GM12892 (cell line): ENCODE measurements around the gene THBS3. TPM values are rescaled to one million over a fixed set of nuclear protein-coding genes. Genes with fewer than 3 reads are reported as not detected.

Experiments used
- DNase-seq: peaks from one replicate; pipeline ENCODE4 v3.0.0; 2011; ENCODE audit not compliant: insufficient read length
- FAIRE-seq: peaks from 2 replicates; lab custom pipeline; 2011; peaks lifted over from hg19 to GRCh38; lab: Jason Lieb, UNC
- POLR2A ChIP-seq: IDR thresholded peaks from 2 replicates; pipeline ENCODE4 v1.6.1; 2011; ENCODE audit warnings: low read depth, low read length, control low read depth
- POLR2AphosphoS5 ChIP-seq: IDR thresholded peaks from 2 replicates; pipeline ENCODE4 v1.6.1; 2011; ENCODE audit warnings: low read depth, low read length, control low read depth
- TAF1 ChIP-seq: IDR thresholded peaks from 2 replicates; pipeline ENCODE4 v1.6.1; 2011; ENCODE audit warnings: low read depth, mild to moderate bottlenecking, control low read depth, low read length, borderline replicate concordance
- polyA plus RNA-seq: library from polyadenylated mRNA; unstranded; fragments of >200 nt; gene quantifications from one replicate; pipeline ENCODE4 v1.2.1, GENCODE V29; 2012; ENCODE audit warnings: missing spikeins, inconsistent platforms; ENCODE audit not compliant: missing spikeins

The THBS3 gene
- 7.3 TPM for polyA plus RNA-seq

DNA sequence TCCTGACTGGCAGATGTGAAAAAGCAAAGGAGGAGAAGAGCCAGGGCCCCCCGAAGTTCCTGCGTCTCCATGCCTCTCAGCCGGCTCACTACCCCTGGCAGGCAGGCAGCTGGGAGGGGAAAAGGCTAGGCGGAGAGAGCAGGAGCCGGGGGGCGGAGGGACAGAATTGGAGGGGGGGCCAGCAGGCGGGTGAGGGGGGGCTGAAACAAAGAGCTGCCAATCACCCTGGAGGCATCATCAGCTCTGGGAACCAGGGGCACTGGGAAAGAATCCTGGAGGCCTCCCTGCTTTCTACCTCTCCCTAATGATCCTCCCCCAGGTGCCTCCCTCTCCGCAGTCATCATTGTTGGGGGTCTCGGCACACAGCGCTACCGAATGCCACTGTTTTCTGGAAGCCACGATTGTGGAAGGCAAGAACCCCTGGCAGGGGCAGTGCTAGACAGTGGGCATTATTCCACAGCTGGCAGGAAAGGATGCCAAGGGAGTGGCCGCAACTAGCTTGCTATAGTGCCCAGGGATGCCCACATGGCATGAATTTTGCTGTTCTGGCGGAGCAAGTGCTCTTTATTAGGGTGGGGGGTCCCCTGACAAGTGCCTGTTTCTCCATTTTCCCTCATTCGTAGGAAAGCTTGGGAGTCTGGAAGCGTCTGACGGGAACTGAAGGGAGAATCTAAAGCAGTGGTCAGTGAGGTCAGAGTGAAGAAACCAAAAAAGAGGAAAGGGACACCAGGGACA, at the start of gene THBS3:
THBS3 (minus strand) TSS at position 92 of the 735 bp plus-strand sequence; CDS start at position 71, 21 bp downstream.
- TF ChIP-seq TAF1 (no peak), POLR2A (no peak), POLR2AphosphoS5 (no peak)
- no peak for FAIRE-seq
- no peak for DNase-seq

DNA sequence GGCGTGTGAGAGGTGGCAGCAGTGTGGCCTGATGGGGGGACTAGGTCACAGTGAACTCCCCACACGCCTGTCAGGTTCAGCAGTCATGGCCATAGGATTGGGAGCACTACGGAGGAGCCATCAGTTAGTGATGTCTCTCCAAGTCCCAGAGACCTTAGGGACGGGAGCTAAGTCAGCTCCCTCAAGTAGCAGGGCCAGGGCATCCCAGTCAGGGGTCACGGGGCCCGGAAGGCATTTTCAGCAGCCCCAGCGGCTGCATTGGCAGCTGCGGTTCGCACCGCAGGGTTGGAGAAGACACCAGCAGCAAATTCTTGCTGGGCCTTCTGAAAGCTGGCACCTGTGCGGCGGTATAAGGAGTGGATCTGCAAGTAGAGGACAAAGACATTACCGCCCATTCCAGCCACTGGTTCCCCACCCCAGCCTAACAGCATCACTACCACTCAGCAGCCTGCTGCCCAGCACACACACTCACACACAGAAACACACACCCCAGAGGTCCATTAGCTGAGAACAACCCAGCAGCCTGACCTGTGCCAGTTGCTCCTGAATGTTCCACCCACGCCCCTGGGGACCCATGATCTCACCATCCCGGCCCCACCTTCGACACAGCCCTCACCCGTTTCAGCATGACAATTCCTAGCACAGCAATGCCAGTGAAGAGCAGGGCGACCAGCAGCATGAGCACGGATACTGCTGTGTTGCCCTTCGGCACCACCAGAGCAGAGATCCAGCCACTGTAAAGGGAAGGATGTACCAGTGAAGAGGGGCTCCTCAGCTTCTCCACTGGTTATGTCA, 48.6 kb upstream of the THBS3 start:
- TF ChIP-seq POLR2A (no peak), TAF1 (no peak), POLR2AphosphoS5 (no peak; the same call in 1 of the 2 replicates)
- DNase-seq: no peak
- no peak for FAIRE-seq

DNA sequence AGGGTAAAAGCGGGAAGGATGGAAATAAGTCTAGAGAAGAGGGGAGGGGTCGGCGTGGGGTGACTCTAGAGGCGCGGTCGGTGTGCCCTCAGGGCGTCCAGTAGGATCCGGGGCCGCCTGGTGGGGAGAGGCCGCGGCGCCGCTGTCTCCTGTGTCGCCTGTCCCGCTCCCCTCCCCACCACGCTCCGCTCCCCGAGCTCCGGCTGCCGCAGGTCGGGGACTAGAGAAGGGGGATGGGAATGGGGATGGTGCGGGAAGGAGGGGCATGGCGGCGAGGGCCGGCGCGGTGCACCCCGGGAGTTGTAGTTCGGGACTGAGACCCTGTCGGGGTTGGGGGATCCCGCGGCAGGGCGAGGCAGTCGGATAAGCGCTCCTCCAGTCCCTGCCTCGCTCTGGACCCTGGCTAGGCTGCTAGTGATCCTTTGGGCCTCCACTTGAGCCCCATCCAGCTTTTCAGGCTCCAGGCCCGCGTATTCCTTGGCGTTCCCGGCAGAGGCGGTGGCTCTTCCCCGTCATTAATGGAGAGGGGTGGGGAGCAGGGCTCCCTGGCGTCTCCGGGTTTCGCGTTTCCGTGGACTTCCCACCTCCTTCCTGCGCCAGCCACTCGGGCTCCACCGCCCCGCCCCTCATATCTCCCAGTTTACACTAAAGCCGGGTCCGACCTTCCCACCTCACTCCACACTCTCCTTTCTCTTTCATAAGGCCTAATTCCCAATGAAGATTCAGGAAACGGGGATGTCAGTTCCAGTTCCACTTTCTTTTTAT, 47.7 kb upstream of the THBS3 start, which contains the start of gene ENTREP3:
ENTREP3 (minus strand) TSS at position 241 of the 765 bp plus-strand sequence. CDS start 606 bp downstream, outside the sequence.
- DNase-seq (peak; percentile 97), FAIRE-seq (peak; percentile 94)
- TF ChIP-seq POLR2A: peak; percentile 57; the same call in 1 of the 2 replicates
- TF ChIP-seq TAF1: no peak
- peak; percentile 42; the same call in 1 of the 2 replicates for TF ChIP-seq POLR2AphosphoS5

DNA sequence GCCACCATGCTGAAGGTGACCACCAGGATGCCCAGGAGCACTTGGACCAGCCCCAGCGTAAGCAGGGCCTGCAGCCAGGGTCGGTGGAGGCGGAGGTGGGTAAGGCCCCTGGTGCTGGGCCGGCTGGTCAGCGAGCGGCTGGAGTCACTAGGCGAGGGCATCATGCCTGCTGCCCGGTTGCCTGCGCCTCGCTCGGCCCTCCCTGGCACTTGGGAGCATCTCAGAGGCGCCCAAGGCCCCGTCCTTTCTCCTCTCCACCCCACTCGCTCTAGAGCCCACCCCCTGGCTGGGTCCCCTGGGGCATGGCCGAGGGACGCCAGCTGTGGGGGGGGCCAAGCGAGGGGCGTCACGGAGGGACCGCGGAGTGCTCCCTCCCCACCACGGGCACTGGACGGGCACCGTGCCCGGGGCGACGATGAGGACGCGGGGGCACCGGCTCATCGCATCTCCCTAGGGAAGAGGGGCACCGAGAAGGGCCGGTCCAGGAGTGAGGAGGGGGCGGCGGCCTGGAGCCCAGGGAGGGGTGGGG, 47.1 kb upstream of the THBS3 start:
- FAIRE-seq: no peak
- peak; percentile 43 for DNase-seq
- no peak for TF ChIP-seq POLR2A
- TF ChIP-seq POLR2AphosphoS5: no peak
- TF ChIP-seq TAF1: no peak

DNA sequence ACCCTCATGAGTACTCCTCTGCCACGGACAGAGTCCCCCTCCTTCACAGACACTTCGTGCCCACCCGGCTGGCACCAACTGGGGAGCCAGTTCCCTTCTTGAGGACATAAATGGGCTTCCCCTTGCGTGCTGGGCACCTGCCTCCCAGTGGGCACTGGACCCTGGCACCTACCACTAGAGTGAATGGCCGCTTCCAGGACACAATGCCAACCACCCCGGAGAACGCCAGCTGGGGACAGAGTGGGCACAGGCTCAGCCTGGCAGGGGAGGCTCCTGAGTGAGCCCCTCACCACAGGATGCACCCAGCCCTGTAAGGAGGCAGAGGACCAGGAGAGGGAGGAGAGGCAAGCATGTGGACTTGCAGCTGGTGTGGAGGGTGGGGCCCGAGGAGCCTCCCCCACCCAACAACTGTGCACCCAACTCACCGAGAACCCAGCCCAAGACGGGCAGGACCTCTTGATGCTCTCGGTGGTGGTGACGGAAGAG, 46.6 kb upstream of the THBS3 start:
- no peak for TF ChIP-seq POLR2A
- no peak for TF ChIP-seq TAF1
- TF ChIP-seq POLR2AphosphoS5: no peak
- no peak for DNase-seq
- FAIRE-seq: no peak

DNA sequence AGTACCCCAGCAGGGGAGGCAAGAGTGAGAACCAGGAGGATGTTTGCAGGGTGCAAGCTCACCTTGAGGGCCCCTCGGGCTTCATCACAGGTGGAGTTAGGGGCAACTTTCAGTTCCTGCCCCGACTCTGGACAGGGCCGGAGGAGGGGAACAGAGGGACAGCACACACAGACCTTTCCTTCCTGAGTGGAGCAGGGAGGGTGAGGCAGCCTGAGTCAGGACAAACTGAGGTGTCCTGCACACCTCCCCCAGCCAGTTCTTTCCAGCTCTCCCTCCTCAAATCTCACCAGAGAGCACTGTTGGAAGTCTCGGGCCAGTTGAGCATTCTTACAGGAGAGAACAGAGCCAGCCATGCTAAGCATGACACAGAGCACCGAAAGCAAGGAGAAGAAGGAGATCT, 46.1 kb upstream of the THBS3 start:
- FAIRE-seq: no peak
- no peak for DNase-seq
- TF ChIP-seq POLR2AphosphoS5: no peak
- TF ChIP-seq POLR2A: no peak
- no peak for TF ChIP-seq TAF1

DNA sequence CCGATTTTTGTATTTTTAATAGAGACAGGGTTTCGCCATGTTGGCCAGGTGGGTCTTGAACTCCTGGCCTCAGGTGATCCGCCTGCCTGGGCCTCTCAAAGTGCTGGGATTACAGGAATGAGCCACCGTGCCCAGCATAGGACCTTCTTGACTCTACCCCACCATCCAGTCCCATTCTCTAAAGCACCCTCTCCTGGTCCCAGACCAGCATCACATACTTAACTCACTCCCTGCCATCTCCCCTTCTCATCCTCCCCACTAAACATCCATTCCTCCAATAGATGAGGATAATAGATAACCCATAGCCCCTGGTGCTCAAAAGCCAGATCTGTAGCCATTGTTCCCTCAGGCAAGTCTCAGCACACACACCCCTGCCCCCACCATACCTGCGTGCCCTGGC, 45.5 kb upstream of the THBS3 start:
- no peak for FAIRE-seq

DNA sequence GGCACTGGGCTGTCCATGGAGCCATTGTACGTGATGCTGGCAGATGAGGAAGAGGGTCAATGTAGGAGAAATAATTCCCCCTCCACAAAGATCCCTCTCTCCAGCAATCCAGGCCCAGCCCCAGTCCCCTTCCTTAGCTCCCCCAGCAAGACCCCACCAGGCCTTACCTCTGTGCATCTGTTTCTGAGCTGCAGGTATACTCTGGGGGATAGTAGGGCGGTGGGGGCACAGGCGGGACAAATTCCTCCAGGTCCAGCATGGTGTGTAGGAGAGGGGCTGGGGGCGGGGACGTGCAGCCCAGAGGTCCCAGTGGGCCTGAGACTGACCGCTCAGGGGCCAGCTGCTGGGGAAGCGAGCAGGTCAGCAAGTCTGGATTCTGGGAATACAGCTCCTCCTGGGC, 43.9 kb upstream of the THBS3 start:
- FAIRE-seq (no peak), DNase-seq (no peak)
- TF ChIP-seq POLR2A (no peak), POLR2AphosphoS5 (no peak), TAF1 (no peak)

More for the DNA sequence above, 45.5 kb upstream of the THBS3 start:
- DNase-seq: no peak
- TF ChIP-seq POLR2A (no peak), TAF1 (no peak)

DNA sequence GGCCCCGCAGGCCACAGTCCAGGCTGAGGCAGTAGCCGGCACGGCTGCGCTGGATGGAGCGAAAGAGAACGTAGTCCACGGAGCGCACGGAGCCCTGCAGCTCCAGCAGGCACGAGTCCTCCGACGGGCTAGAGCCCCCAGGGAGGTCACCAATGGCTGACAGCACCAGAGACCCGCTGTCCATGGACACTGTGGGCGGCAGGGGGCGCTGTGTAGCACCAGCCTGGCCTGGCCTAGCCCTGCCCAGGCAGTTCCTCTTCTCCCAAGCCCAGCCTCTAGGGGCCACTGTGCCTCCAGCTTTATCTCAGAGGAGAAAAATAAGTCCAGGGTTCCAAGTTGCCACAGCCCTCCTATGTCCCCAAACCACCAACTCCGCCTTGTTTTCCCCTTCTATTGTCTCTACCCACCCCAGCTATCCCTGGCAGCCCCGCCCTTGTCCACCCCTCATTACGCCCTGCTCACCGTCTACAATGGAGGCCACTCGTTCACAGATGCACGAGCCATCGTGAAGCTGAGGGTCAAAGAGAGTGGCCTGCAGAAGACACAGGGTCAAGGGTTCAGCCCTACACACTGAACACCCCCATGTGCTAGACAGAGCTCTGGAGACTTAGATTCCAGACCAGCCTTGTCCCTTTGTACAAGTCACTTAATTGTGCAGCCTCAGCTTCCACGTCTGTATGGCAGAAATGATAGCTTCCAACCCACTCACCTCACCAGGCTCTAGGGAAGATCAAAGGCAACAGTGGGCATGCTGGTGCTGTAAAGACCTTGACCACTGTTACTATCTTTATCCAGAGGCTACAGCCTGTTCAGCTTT, 43.1 kb upstream of the THBS3 start:
- peak; percentile 95 for FAIRE-seq
- TF ChIP-seq TAF1 (no peak), POLR2AphosphoS5 (no peak), POLR2A (no peak)
- DNase-seq: peak; percentile 99

DNA sequence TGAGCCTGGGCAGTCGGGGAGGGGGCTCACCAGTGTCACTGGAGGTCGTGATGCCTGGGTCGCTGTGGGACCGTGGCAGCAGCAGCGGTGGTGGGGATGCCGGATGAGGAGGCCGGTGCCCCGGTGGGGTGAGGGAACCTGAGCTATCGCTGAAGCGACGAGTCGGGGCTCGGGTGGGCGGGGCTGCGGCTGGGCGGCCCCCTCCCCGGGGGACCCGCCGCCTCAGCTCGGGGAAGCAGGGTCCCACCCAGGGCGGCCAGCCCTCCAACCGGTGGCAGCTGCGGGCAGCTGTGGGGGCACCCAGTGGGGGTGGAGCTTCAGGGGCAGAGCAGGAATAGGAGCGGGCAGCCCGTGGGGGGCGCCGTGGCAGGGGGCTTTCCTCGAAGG, 42.5 kb upstream of the THBS3 start:
- DNase-seq (no peak), FAIRE-seq (no peak)

More for the DNA sequence above, 42.5 kb upstream of the THBS3 start:
- TF ChIP-seq TAF1: no peak
- TF ChIP-seq POLR2AphosphoS5: no peak
- no peak for TF ChIP-seq POLR2A
